Calu3 (cell line): ENCODE measurements around the gene DUSP28. TPM values are rescaled to one million over a fixed set of nuclear protein-coding genes. Genes with fewer than 3 reads are reported as not detected.

Experiments used
- BruUV-seq: library from RNA; stranded (reverse); fragments of 400-500 nt; replicated peaks from 2 replicates; lab custom pipeline; 2021; lab: Mats Ljungman, UMichigan
- CTCF ChIA-PET: fragments of 300-600 bp; sonication (Branson Sonifier 250); formaldehyde crosslinking; loops from one replicate; lab custom pipeline; 2022; ENCODE audit warnings: antibody characterized with exemption; lab: Charles Lee
- DNase-seq: peaks from one replicate; pipeline ENCODE4 v3.0.0; 2022
- H3K27ac Mint-ChIP-seq: one replicate; pipeline ENCODE4 v1.8.0; 2022; ENCODE audit warnings: mixed read lengths; ENCODE audit not compliant: unreplicated experiment
- H3K27me3 Mint-ChIP-seq: one replicate; pipeline ENCODE4 v1.8.0; 2022; ENCODE audit warnings: mixed read lengths; ENCODE audit not compliant: unreplicated experiment
- H3K36me3 Mint-ChIP-seq: one replicate; pipeline ENCODE4 v1.8.0; 2022; ENCODE audit warnings: mild to moderate bottlenecking, moderate library complexity, mixed read lengths; ENCODE audit not compliant: insufficient read depth, unreplicated experiment
- H3K4me1 Mint-ChIP-seq: one replicate; pipeline ENCODE4 v1.8.0; 2022; ENCODE audit warnings: mild to moderate bottlenecking, low read depth, mixed read lengths; ENCODE audit not compliant: unreplicated experiment
- H3K4me3 Mint-ChIP-seq: one replicate; pipeline ENCODE4 v1.8.0; 2022; ENCODE audit warnings: mild to moderate bottlenecking, low read depth, moderate library complexity, mixed read lengths; ENCODE audit not compliant: unreplicated experiment
- H3K9me3 Mint-ChIP-seq: one replicate; pipeline ENCODE4 v1.8.0; 2022; ENCODE audit warnings: low read depth, mixed read lengths; ENCODE audit not compliant: unreplicated experiment
- CTCF ChIP-seq: fragments of 200-600 bp; IDR thresholded peaks from one replicate; pipeline ENCODE4 v1.8.0; 2022; ENCODE audit warnings: antibody characterized with exemption; ENCODE audit not compliant: unreplicated experiment
- intact Hi-C: fragments of 100-400 bp; cut with micrococcal nuclease; formaldehyde crosslinking; loops from one replicate; pipeline ENCODE4 v1.10.0; 2022; ENCODE audit not compliant: unreplicated experiment
- total RNA-seq: library from RNA; stranded (reverse); gene quantifications from 2 replicates; pipeline ENCODE4 v1.2.3, GENCODE V29; 2022

Gene DUSP28
- total RNA-seq, 1 experiment from 2014 or later = 8.5 TPM

- Mint-ChIP-seq H3K4me3 (no peak overlapping the region), H3K9me3 (no peaks in the 10 kb centered on the region), H3K36me3 (peaks cover 18% of the 10 kb centered on the region), H3K27me3 (no peaks in the 10 kb centered on the region), H3K4me1 (peaks cover 12% of the 10 kb centered on the region), H3K27ac (no peak overlapping the region)
- CTCF ChIA-PET = no interaction called here
- TF ChIP-seq CTCF = no peak
- no TSS peak for BruUV-seq
- no peak for DNase-seq
- intact Hi-C loops = loop anchor here (5.0 kb wide), 1 partner anchor 195 kb away; no protein-coding TSS in a partner anchor
These were observed 42.8 kb upstream of the DUSP28 start for GRCh38 chr2:240517342-240517741.

DNA sequence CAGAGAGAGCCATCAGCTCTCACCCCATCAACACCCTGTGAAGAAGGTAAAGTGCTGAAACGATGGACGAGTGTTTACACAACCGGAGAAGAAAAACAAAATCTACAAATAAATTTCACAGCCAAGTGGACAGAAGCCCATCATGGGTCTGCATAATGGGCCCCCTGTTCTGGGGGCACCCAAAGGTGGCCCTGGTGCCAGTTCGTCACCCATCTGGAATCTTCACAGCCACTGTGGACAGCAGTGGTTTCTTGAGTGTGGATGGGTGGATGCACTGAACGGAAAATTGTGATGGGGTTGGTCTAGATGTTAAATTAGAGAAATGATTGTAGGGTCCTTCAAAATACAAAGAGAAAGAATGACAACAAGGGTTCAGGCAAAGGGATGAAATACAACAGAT is 41.2 kb upstream of the DUSP28 start:
- Mint-ChIP-seq H3K36me3 (peaks cover 26% of the 10 kb centered on the region), H3K4me3 (no peak overlapping the region), H3K9me3 (no peaks in the 10 kb centered on the region), H3K27me3 (no peaks in the 10 kb centered on the region), H3K27ac (no peak overlapping the region), H3K4me1 (peaks cover 6% of the 10 kb centered on the region)
- CTCF ChIA-PET = no interaction called here
- no TSS peak for BruUV-seq
- no peak for DNase-seq
- intact Hi-C loops = loop anchor here (5.0 kb wide), 1 partner anchor 193 kb away; no protein-coding TSS in a partner anchor
- TF ChIP-seq CTCF = no peak

- no peak for TF ChIP-seq CTCF
- Mint-ChIP-seq H3K4me1 (peaks cover under 1% of the 10 kb centered on the region), H3K4me3 (no peak overlapping the region), H3K9me3 (no peaks in the 10 kb centered on the region), H3K36me3 (peaks cover 27% of the 10 kb centered on the region), H3K27me3 (no peaks in the 10 kb centered on the region), H3K27ac (no peak overlapping the region)
- no peak for DNase-seq
- BruUV-seq = no TSS peak
- CTCF ChIA-PET = no interaction called here
- intact Hi-C loops = loop anchor here (5.0 kb wide), 1 partner anchor 193 kb away; no protein-coding TSS in a partner anchor
These were observed 40.6 kb upstream of the DUSP28 start for GRCh38 chr2:240519396-240520129.

- H3K4me3 Mint-ChIP-seq = peak overlapping the region; percentile 4
- no peak for TF ChIP-seq CTCF
- no peaks in the 10 kb centered on the region for H3K9me3 Mint-ChIP-seq
- no TSS peak for BruUV-seq
- intact Hi-C loops = no loop called here
- CTCF ChIA-PET = no interaction called here
- peak overlapping the region; percentile 6 for H3K27ac Mint-ChIP-seq
- DNase-seq = no peak
- H3K27me3 Mint-ChIP-seq = no peaks in the 10 kb centered on the region
- H3K36me3 Mint-ChIP-seq = peaks cover 33% of the 10 kb centered on the region
- no peaks in the 10 kb centered on the region for H3K4me1 Mint-ChIP-seq
These were observed 39.8 kb upstream of the DUSP28 start for GRCh38 chr2:240520130-240520973.
